HFFc6 (cell line): Measurements from ENCODE around the gene RFPL4A. TPM values are rescaled to one million over a fixed set of nuclear protein-coding genes. Genes with fewer than 3 reads are reported as not detected.
"Not testable (repeated sequence)": the region's sequence is repeated elsewhere in the genome, so short reads cannot be mapped to it uniquely, and the experiment has no call there.

Source experiments
- DNase-seq: peaks from one replicate; pipeline ENCODE4 v3.0.0-alpha.2; 2018
- H3K27ac Mint-ChIP-seq: 2 replicates; pipeline ENCODE4 v1.8.0; 2020; ENCODE audit warnings: mild to moderate bottlenecking, mixed read lengths
- H3K27me3 Mint-ChIP-seq: 2 replicates; pipeline ENCODE4 v1.8.0; 2021; ENCODE audit warnings: mild to moderate bottlenecking, moderate library complexity, mixed read lengths; ENCODE audit not compliant: insufficient read depth
- H3K36me3 Mint-ChIP-seq: 2 replicates; pipeline ENCODE4 v1.8.0; 2021; ENCODE audit warnings: low read depth, mixed read lengths
- H3K4me1 Mint-ChIP-seq: 2 replicates; pipeline ENCODE4 v1.8.0; 2020; ENCODE audit warnings: low read depth, mixed read lengths
- H3K4me3 Mint-ChIP-seq: 2 replicates; pipeline ENCODE4 v1.8.0; 2020; ENCODE audit warnings: mild to moderate bottlenecking, moderate library complexity, mixed read lengths
- H3K9me3 Mint-ChIP-seq: 2 replicates; pipeline ENCODE4 v1.8.0; 2020; ENCODE audit warnings: mild to moderate bottlenecking, mixed read lengths
- CTCF ChIP-seq: fragments of 200-600 bp; sonication (generic); IDR thresholded peaks from 2 replicates; pipeline ENCODE4 v1.5.0; 2021; ENCODE audit warnings: antibody characterized with exemption, mild to moderate bottlenecking
- total RNA-seq, 6 experiments: library from RNA; stranded (reverse); fragmentation: NEBNext Ultra II Directional; extraction: Animal tissue kit (Norgen Biotek cat#: 25700); gene quantifications; 2 replicates in 1 of 6; 3 replicates in 5 of 6; pipeline ENCODE4 v1.2.3, GENCODE V29; 2021

RFPL4A gene
- total RNA-seq, 6 experiments from 2014 or later, result not detected

GRCh38 chr19:55720214-55720746, 38.6 kb upstream of the RFPL4A start:
- DNase-seq, result no peak
- no peak overlapping the region for H3K4me3 Mint-ChIP-seq
- H3K4me1 Mint-ChIP-seq, result no peaks in the 10 kb centered on the region
- no peaks in the 10 kb centered on the region for H3K36me3 Mint-ChIP-seq
- no peak for TF ChIP-seq CTCF
- peaks cover 18% of the 10 kb centered on the region for H3K9me3 Mint-ChIP-seq
- H3K27ac Mint-ChIP-seq, result no peak overlapping the region
- H3K27me3 Mint-ChIP-seq, result peaks cover 20% of the 10 kb centered on the region

- Mint-ChIP-seq H3K36me3 (no peaks in the 10 kb centered on the region), H3K4me3 (no peak overlapping the region), H3K4me1 (no peaks in the 10 kb centered on the region), H3K27ac (no peak overlapping the region), H3K9me3 (peaks cover 18% of the 10 kb centered on the region), H3K27me3 (peaks cover 20% of the 10 kb centered on the region)
- no peak for TF ChIP-seq CTCF
- no peak for DNase-seq
Observed at GRCh38 chr19:55720801-55721200, 38.1 kb upstream of the RFPL4A start.

DNA sequence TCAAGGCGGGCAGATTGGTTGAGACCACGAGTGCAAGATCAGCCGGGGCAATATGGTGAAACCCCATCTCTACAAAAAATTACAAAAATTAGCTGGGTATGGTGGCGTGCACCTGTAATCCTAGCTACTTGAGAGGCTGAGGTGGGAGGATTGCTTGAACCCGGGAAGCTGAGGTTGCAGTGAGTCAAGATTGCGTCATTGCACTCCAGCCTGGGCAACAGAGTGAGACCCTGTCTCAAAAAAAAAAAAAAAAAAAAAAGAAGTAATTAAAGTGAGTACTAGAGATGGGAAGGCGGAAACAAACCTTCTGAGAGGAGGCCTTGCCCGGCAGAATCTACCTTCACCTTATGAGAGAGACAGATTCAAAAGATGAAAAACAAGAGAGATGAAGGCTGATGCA, 35.4 kb upstream of the RFPL4A start:
- Mint-ChIP-seq H3K27me3 (peaks cover 5% of the 10 kb centered on the region), H3K36me3 (no peaks in the 10 kb centered on the region), H3K9me3 (peaks cover 18% of the 10 kb centered on the region), H3K4me3 (no peak overlapping the region), H3K27ac (no peak overlapping the region), H3K4me1 (no peaks in the 10 kb centered on the region)
- no peak for TF ChIP-seq CTCF
- DNase-seq, result no peak

GRCh38 chr19:55730378-55730777, 28.5 kb upstream of the RFPL4A start:
- not testable (repeated sequence) for H3K9me3 Mint-ChIP-seq, H3K27me3 Mint-ChIP-seq, DNase-seq

GRCh38 chr19:55738302-55738701, 20.6 kb upstream of the RFPL4A start, which contains the start of gene NLRP9:
Gene NLRP9, minus strand, starts transcription at chr19:55738402. Its CDS starts 28 bp downstream, at chr19:55738374.
- H3K9me3 Mint-ChIP-seq, result no peaks in the 10 kb centered on the region; the same call in 1 of the 2 replicates
- H3K36me3 Mint-ChIP-seq, result no peaks in the 10 kb centered on the region
- H3K4me3 Mint-ChIP-seq, result no peak within 1 kb of the TSS
- no peak within 1 kb of the TSS for H3K27ac Mint-ChIP-seq
- H3K27me3 Mint-ChIP-seq, result no peaks in the 10 kb centered on the region; the same call in 1 of the 2 replicates
- TF ChIP-seq CTCF, result no peak
- DNase-seq, result no peak
- H3K4me1 Mint-ChIP-seq, result no peaks in the 10 kb centered on the region

More at GRCh38 chr19:55730378-55730777, 28.5 kb upstream of the RFPL4A start:
- not testable (repeated sequence) for H3K4me1 Mint-ChIP-seq, H3K36me3 Mint-ChIP-seq, H3K27ac Mint-ChIP-seq, H3K4me3 Mint-ChIP-seq

DNA sequence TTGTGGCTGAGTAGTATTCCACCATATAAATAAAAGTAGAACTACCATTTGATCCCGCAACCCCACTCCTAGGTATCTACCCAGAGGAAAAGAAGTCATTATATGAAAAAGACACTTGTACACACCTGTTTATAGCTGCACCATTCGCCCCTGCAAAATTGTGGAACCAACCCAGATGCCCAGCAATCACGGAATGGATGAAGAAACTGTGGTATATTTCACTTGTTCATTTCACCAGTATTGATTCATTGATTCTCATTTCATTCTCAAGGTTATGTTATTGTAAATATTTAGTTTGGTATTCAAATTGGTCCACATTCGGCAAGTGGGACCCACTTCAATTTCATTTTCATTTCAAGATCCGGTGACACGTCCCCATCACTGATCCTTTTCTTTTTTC, 8.2 kb upstream of the RFPL4A start:
- Mint-ChIP-seq H3K9me3 (peaks cover 5% of the 10 kb centered on the region; the same call in 1 of the 2 replicates), H3K36me3 (no peaks in the 10 kb centered on the region), H3K27ac (no peak overlapping the region), H3K27me3 (no peaks in the 10 kb centered on the region; the same call in 1 of the 2 replicates), H3K4me1 (no peaks in the 10 kb centered on the region), H3K4me3 (no peak overlapping the region)
- no peak for TF ChIP-seq CTCF
- DNase-seq, result no peak
